Activated T-cell treated with anti-CD3 and anti-CD28 coated beads for 48 hours (primary cell): Measurements from ENCODE around the gene GOLGA8R.
A peak's percentile ranks its signal among the peaks of the same experiment; 100 is the strongest.
"Not testable (repeated sequence)": the region's sequence is repeated elsewhere in the genome, so short reads cannot be mapped to it uniquely, and the experiment has no call there.

Experiments used
- DNase-seq: peaks from one replicate; pipeline ENCODE4 v3.0.0-alpha.2; 2020; ENCODE audit warnings: low read depth

Gene GOLGA8R, protein sequence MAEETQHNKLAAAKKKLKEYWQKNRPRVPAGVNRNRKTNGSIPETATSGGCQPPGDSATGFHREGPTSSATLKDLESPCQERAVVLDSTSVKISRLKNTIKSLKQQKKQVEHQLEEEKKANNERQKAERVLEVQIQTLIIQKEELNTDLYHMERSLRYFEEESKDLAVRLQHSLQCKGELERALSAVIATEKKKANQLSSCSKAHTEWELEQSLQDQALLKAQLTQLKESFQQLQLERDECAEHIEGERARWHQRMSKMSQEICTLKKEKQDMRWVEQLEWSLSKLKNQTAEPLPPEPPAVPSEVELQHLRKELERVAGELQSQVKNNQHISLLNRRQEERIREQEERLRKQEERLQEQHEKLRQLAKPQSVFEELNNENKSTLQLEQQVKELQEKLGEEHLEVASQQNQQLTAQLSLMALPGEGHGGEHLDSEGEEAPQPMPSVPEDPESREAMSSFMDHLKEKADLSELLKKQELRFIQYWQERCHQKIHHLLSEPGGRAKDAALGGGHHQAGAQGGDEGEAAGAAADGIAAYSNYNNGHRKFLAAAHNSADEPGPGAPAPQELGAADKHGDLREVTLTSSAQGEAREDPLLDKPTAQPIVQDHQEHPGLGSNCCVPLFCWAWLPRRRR

DNA sequence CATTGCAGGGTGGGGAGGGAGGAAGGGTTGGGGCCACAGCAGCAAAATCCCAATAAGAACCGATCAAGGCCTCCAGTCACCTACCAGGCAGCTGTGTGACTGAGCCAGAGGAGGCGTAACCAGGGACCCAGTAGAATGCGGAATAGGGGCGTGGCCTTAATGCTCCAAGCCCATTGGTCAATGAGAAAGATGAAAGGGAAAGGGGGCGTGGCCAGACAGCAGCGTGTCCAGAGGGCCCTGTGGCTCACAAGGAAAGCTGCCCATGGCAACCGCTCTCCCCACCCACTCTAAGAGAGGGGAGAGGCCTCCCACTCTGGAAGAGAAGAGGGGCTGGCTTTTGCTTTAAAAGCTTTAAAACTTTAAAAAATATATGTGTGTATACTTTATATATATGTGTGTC, at the start of gene GOLGA8R:
GOLGA8R (minus strand) TSS at position 101 of the 400 bp plus-strand sequence; CDS start at position 3, 98 bp downstream.
- DNase-seq, result not testable (repeated sequence)

DNA sequence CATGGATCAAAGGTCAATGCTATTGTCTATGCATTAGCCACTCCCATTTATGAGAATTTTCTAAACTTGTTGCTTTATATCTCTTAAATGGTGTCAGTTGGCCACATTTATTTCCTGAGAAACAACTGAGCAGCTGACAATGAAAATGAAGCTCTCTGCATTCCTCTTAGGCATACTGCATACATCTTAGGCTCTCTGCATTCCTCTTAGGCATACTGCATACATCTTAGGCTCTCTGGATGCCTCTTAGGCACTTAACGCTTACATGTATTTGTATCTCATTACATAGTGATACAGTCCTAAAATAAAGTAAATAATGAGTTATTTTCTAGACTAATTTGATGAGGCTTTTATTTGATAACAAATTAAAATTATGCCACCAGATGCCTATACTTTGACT, 49.8 kb upstream of the GOLGA8R start:
- not testable (repeated sequence) for DNase-seq

DNA sequence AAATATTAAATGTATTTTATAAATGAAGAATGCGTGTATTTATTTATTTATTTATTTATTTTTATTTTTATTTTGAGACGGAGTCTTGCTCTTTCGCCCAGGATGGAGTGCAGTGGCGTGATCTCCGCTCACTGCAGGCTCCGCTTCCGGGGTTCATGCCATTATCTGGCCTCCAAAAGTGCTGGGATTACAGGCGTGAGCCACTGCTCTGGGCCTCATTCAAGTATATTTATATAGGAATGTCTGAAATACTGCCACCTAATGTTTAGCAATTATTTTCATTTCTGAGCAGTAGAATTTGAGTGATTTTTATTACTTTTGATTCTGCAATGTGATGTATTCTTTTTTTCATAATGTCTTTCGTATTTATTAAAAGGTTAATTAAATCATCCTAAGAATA, 48.1 kb upstream of the GOLGA8R start:
- DNase-seq, result not testable (repeated sequence)

DNA sequence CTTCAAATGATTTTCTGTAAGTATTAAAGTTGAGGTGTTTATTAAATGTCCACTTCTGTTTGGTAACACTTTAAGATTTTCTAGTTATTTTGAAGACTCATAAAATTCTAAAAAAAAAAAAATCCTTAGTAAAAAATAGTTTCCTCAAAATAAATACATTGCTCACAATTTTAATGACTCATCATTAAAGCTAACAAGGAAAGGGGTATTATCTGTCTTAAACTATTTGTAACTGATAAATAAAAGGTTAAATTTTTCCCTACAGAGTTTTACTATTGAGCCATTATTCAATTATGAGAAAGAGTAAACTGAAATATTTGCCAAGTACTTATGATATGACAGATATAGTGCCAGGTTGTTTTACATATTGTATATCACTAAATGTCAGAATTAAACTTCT, 38.6 kb upstream of the GOLGA8R start:
- DNase-seq, result not testable (repeated sequence)

DNA sequence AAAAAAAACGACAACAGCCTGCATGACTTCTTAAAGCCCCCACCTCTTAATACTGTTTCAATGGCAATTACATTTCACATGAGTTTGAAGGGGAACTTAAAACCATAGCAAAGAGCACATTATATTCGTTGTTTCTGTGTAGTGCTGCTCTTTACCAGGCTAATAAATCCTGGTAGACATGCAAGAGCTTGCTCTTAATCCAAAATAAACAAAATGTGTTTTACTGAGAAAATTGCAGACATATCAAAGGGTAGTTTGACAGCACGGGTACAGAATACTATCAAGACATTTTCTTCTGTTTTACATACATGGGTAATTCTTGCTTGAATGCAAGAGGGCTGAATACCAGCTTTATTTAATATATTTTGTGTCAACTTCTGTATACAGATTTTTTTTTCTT, 24.3 kb upstream of the GOLGA8R start:
- DNase-seq, result not testable (repeated sequence)

DNA sequence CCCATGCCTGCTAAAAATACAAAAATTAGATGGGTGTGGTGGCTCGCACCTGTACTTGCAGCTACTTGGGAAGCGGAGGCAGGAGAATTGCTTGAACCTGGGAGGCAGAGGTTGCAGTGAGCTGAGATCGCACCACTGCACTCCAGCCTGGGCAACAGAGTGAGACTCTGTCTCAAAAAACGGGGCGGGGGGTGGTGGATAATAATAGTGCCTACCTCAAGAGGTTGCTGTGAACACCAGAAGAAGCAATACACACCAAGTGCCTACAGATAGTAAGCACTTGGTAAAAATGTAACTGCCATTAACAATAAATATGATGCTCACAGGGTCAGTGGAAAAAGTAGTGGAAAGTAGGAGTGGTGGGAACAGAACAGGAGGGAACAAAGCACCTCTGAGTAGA, 21.8 kb upstream of the GOLGA8R start:
- DNase-seq, result not testable (repeated sequence)

DNA sequence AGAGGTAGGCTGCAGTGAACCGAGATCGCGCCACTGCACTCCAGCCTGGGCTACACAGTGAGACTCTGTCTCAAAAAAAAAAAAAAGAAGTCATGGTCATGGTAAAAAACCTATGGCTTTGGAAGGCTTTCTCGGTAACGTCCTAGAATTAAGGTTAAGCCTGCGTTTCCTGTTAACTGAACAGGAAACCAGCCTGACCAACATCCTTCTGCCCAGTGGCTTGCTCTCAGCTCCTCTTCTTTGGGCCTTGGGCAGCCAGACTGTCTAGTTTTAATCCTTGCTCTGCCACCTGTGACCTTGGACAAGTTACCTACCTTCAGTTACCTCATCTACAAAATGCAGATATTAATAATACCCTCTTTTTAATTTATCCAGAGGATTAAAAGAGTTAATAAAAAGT, 6.7 kb upstream of the GOLGA8R start:
- not testable (repeated sequence) for DNase-seq

DNA sequence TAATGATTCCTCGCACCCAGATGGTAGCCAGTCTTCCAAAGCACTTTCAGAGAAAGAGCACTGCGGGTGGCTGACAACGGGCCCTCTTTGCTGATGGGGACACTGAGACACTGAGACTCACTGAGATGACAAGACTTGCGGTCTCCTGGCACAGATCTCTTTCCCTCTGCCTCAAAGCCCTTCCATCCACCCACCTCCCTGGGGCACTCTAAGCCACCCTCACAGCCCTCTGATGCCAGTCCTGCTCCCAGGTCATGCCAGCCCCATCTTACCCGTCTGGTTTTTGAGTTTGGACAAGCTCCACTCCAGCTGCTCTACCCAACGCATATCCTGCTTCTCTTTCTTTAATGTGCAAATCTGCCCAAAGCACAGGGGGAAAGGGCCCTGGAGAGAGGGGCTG, 6.4 kb downstream of the GOLGA8R start:
- not testable (repeated sequence) for DNase-seq

DNA sequence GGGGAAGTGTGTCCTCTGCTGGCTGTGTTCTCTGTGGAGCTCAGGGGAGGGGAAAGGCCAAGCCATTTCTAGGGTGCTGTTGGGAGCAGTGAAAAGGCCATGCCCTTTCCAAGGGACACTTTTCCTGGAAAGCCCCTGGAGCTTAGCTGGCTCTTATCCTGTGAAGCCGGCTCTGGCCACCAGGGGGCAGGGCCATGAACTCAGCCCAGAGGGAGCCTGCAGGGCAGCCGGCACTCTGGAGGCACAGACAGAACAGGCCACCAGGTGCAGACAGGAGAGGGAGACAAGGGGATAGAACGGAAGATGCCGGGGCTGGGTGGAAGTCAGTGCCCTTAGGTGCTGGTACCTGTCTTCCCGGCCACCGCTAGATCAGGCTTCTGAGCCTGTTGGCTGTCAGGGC, 15.1 kb downstream of the GOLGA8R start:
- peak; percentile 46 for DNase-seq

DNA sequence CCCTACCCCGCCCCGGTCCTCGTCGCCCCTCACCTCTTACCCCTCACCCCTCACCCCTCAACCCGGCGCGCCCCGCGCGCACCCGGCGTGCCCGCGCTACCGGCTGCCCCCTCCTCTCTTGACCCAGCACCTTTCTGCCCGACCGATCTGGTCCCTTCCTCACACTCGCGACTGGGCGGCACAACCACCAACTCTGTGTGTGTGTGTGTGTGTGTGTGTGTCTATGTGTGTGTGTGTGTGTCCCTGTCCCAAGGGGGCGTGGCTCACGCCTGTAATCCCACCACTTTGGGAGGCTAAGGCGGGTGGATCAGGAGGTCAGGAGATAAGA, 20.4 kb downstream of the GOLGA8R start:
- DNase-seq, result not testable (repeated sequence)

DNA sequence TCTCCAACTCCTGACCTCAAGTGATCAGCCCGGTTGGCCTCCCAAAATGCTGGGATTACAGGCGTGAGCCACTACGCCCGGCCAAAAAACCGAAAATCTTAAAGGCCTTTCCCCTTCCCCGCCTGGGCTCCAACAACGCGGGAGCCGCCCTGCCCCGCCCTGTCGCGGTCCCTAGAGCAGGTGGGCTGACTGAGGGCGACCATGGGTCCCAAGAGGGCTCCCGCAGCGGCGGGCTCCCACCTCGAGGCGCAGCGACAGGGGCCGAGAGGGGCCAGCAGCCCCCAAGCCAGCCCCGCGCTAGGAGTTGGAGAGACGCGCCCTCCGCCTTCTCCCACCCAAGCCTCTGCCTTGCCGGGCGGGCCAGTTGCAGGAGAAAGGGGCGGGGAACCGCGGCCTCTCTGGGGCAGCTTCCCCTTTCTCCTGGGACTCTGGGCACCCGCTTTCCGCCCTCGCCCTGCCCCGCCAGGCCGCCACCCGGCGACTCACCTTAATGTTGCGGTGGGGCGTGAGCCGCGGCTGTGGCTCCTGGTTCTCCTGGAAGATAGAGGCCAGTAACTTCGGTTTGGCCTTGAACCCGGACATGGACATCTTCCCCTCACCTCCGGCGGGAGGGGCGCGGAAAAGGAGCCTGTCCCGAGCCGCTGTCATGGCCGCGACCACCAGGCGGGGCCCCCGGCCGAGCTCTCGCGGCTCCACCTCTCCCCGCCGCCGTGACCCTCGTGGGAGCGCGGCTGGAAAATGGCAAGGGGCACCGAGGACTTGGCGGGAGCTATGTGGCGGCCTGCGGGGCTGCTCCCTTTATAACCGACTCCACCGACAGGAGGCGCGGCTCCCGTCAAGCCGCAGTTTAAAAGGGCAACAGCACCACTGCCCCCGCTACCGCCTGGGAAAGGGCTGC, 21.0 kb downstream of the GOLGA8R start, which contains the start of gene CHRFAM7A:
CHRFAM7A (minus strand) TSS at position 775 of the 898 bp plus-strand sequence. CDS start 10,189 bp downstream, outside the sequence.
- DNase-seq, result not testable (repeated sequence)

DNA sequence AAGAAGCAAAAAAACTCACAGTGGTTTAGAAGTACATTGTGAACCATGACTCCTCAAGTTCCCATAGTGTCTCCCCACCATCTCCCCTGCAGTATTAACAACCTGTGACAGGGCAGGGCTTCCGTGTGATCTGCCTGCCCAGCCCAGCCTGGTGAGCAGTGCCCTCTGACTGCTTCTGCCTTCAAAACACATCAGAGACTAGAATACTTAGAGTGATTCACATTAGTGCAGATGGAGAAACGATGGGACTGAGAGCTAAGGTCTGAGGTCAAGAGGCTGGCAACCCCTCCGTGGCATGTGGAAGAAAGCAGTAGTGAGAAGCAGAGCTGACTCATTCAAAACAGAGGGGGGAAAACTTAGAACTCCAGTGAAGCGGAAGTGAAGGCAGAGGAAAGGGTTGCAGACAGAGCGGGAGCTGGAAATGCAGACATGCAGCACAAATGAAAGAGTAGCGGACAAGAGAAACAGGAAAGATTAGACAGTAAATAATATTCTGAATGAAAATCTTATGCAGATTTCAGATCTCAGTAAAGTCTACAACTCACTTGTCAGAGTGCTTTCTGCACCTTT, 27.7 kb downstream of the GOLGA8R start:
- not testable (repeated sequence) for DNase-seq

DNA sequence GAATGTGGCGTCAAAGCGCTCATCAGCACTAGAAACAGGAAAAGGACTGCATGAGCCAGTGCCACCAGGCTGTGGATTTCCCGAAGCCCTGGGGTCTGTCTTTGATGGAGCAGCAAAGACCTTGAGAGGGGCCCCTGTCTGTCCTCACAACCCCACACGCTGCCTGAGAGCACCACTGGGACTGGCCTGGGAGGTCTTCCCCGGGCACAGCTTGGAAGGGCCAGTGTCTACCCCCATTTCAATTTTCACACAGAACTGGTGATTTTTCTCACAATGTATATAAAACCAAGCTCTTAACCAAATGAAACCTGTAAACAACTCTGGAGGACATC, 37.0 kb downstream of the GOLGA8R start:
- not testable (repeated sequence) for DNase-seq

DNA sequence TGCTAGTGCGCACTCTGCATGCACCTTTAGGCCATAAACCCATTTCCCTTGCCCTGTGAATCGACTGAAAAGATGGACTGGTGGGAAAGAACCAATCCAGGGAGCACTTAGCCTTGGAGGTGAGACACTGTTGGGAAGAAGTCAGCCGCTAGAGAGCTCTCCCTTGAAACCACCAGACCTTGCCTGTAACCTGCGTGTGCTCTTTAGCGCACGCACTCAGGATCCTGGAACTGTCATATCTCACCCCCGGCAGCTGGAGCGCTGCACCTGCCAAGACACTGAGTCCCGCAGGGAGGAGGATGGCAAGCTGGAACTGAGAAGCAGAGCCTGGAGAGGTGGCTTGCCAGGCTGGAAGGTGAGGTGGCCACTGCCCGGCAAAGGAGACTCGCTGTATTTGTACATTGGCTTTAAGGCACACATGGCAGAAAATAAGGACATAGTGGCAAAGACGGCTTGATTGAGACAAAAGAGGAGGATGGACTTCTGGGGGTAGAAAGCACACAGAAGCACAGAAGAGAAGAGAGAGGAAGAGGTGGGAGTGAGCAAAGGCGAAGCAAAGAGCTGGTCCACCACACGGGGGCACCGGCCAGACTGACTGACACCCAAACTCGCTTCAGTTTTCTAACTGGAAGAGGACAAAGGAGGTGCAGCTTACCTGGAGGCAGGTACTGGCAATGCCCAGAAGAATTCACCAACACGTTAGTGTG, 37.5 kb downstream of the GOLGA8R start:
- DNase-seq, result not testable (repeated sequence)

DNA sequence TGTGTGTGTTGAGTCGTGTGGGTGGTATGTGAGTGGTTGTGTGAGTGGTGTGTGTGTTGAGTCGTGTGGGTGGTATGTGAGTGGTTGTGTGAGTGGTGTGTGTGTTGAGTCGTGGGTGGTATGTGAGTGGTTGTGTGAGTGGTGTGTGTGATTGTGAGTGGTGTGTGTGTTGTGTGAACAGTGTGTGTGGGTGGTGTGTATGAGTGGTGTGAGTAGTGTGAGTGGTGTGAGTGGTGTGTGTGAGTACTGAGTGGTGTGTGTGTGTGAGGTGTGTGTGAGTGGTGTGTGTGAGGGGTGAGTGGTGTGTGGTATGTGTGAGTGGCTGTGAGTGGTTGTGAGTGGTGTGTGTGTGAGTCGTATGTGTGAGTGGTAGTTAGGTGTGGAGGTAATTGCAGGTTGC, 38.2 kb downstream of the GOLGA8R start:
- DNase-seq, result not testable (repeated sequence)

DNA sequence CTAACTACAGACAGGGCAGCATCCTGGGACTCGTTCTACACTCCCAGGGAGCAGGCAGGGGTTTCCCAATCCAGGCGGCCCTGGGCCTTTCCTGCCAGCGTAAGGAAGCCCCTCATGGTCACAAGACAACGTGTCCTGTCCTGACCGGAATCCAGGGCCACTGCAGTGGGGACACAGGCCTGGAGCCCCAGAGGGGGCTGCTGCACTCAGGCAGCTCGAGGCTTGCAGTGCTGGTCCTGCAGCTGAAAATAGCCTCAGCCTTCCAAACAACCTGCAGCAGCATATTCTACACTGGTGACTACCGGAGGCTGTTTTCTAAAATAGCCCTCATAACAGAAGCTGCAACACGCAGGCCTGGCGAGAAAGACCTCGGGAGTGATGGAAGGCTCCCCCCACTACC, 39.2 kb downstream of the GOLGA8R start:
- not testable (repeated sequence) for DNase-seq

DNA sequence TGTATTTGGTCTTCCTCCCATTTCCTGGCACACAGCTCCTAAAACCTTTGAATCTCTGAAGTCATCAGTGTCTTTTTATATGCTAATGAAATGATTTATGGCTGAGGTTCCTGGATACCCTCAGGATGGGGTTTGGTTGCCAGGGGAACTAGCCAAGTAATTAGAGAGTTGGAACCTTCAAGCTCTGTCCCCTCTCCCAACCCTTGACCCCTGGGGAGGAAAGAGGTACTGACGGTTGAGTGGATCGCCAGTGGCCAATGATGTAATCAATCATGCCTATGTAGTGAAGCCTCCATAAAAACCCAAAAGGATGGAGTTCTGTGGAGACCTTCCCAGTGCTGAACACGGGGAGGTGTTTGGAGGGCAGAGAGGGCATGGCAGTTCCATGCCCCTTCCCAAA, 45.8 kb downstream of the GOLGA8R start:
- DNase-seq, result not testable (repeated sequence)

DNA sequence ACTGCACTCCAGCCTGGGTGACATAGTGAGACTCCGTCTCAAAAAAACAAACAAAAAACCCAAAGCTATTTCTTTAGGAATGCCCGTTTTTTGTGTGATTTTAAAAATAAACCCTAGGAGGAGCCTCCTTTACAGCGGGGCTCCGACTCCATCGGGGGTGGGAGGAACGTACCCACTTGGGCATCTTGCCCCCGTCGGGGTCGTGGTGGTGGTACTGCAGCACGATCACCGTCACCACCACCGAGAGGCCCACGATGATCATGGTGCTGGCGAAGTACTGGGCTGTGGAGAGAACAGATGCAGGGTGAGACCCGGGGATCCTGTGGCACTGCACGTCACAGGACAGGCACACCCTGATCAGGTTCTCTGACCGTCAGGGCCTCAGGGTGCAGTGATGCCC, 46.8 kb downstream of the GOLGA8R start:
- not testable (repeated sequence) for DNase-seq

DNA sequence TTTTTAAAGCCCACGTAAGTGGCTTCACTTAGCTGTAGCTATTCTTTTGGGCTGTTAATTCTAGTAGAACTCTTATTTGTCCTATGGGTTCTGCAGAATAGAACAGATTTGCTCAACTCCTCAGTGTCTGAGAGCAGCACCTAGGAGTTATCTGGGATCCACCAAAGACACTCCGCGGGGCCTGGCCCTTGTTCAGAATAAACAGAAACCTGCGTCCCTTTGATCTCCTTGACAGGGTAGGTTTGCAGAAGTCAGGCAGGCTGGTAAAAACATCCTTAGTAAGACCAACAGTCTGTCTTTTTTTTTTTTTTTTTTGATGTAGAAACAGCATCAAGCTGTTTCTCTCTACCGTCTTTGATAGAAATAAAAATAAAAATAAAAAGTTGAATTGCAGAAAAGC, 52.7 kb downstream of the GOLGA8R start:
- DNase-seq, result not testable (repeated sequence)

DNA sequence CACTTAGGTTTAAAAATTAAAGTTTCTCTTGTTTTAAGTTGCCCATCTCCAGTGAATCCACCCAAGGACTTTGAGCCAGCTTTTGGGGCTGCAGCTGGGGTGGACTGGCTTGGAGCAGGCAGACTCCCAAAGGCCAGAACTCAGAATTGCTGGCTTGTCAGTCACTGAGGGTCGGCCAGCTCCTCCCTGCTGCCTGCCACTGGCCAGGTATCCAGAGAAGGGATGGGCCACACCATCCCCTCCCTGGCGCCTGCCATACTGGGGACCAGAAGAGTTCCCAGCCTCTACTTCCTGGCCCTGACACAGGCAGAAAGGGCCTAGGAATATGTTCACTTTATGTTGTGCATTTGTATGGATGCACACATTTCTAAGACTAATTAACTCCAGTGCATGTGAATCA, 53.1 kb downstream of the GOLGA8R start:
- not testable (repeated sequence) for DNase-seq

DNA sequence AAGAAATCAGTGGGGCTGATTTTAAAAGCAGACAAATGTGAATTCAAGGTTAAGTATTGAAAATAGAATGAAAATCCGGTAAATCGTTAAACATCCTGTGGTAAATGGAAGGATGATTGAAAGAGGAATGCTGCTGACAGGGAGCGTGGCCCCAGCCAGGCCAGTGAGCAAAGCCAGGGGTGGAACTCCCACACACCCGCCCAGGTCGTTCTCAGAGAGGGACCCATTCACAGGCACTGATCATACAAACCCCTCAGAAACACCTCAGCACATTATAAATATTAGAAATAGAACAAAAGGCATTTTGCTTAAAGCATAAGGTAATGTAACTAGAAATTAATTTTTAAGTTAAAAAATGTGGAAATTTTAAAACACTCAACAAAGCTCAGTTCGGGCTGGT, 59.0 kb downstream of the GOLGA8R start:
- DNase-seq, result not testable (repeated sequence)
